Neuronal stem cell (in vitro differentiated cells): Measurements from ENCODE around the gene PTPN14.

ENCODE experiments used
- DNase-seq: peaks from one replicate; pipeline ENCODE4 v3.0.0-alpha.2; 2013; ENCODE audit warnings: low spot score
- H2AFZ ChIP-seq: one replicate; pipeline ENCODE4 v1.6.1; 2013; ENCODE audit warnings: mild to moderate bottlenecking, low read length, inconsistent platforms
- H2AK5ac ChIP-seq: 2 replicates; pipeline ENCODE4 v1.6.1; 2013; ENCODE audit warnings: low read depth, mild to moderate bottlenecking, inconsistent platforms, low read length, moderate library complexity, mixed read lengths
- H2BK120ac ChIP-seq: 2 replicates; pipeline ENCODE4 v1.6.1; 2013; ENCODE audit warnings: low read depth, mild to moderate bottlenecking, inconsistent platforms, low read length, moderate library complexity, mixed read lengths
- H2BK12ac ChIP-seq: one replicate; pipeline ENCODE4 v1.6.1; 2013; ENCODE audit warnings: low read length, inconsistent platforms
- H2BK15ac ChIP-seq: 2 replicates; pipeline ENCODE4 v1.6.1; 2013; ENCODE audit warnings: mild to moderate bottlenecking, low read length, inconsistent platforms, mixed read lengths
- H2BK5ac ChIP-seq: one replicate; pipeline ENCODE4 v1.6.1; 2013; ENCODE audit warnings: inconsistent platforms, mild to moderate bottlenecking, low read length, moderate library complexity
- H3K14ac ChIP-seq: one replicate; pipeline ENCODE4 v1.6.1; 2013; ENCODE audit warnings: low read length, inconsistent platforms
- H3K18ac ChIP-seq: 2 replicates; pipeline ENCODE4 v1.6.1; 2013; ENCODE audit warnings: low read length, inconsistent platforms
- H3K23ac ChIP-seq: 2 replicates; pipeline ENCODE4 v1.6.1; 2013; ENCODE audit warnings: low read depth, mild to moderate bottlenecking, mixed read lengths, low read length, inconsistent platforms; ENCODE audit not compliant: poor library complexity
- H3K27ac ChIP-seq: replicated peaks from 3 replicates; pipeline ENCODE4 v1.5.1; 2013; ENCODE audit warnings: low read length, inconsistent platforms
- H3K27me3 ChIP-seq, 3 experiments: 2 replicates each; pipeline ENCODE4 v1.6.1; 2013; ENCODE audit warnings: low read length in 3 of 3, mild to moderate bottlenecking in 2 of 3, inconsistent platforms in 1 of 3, low read depth in 1 of 3, mixed read lengths in 1 of 3, moderate library complexity in 1 of 3; ENCODE audit not compliant: control insufficient read depth in 3 of 3, insufficient read depth in 3 of 3
- H3K36me3 ChIP-seq, 2 donors: replicated peaks in 1 of 2; 2 replicates each; pipeline ENCODE4 v1.6.1; 2013; ENCODE audit warnings: low read length in 2 of 2; ENCODE audit not compliant: control insufficient read depth in 2 of 2, insufficient read depth in 2 of 2
- H3K4ac ChIP-seq: 2 replicates; pipeline ENCODE4 v1.6.1; 2013; ENCODE audit warnings: inconsistent platforms, mild to moderate bottlenecking, low read length, moderate library complexity
- H3K4me1 ChIP-seq, 2 donors: 1 replicate in 1 of 2; 2 replicates in 1 of 2; pipeline ENCODE4 v1.6.1; 2013; ENCODE audit warnings: low read length in 2 of 2, low read depth in 1 of 2; ENCODE audit not compliant: control insufficient read depth in 2 of 2, insufficient read depth in 1 of 2
- H3K4me2 ChIP-seq: one replicate; pipeline ENCODE4 v1.6.1; 2013; ENCODE audit warnings: mild to moderate bottlenecking, low read length, inconsistent platforms; ENCODE audit not compliant: insufficient read depth, poor library complexity, severe bottlenecking
- H3K4me3 ChIP-seq, 2 donors: 2 replicates each; pipeline ENCODE4 v1.5.1; 2013; ENCODE audit warnings: low read length in 2 of 2, mild to moderate bottlenecking in 2 of 2, inconsistent platforms in 1 of 2, moderate library complexity in 1 of 2
- H3K79me1 ChIP-seq: one replicate; pipeline ENCODE4 v1.6.1; 2013; ENCODE audit warnings: low read depth, mild to moderate bottlenecking, inconsistent platforms, low read length, moderate library complexity
- H3K9ac ChIP-seq: one replicate; pipeline ENCODE4 v1.6.1; 2013; ENCODE audit warnings: mild to moderate bottlenecking, low read depth, low read length, inconsistent platforms; ENCODE audit not compliant: poor library complexity
- H3K9me3 ChIP-seq, 2 donors: replicated peaks in 1 of 2; 2 replicates each; pipeline versions ENCODE3 to v1.6.1; 2013; ENCODE audit warnings: low read length in 2 of 2, mild to moderate bottlenecking in 2 of 2, inconsistent platforms in 1 of 2, low read depth in 1 of 2, mixed read lengths in 1 of 2, moderate library complexity in 1 of 2; ENCODE audit not compliant: control insufficient read depth in 2 of 2, insufficient read depth in 1 of 2
- H4K8ac ChIP-seq: one replicate; pipeline ENCODE4 v1.6.1; 2013; ENCODE audit warnings: low read depth, mild to moderate bottlenecking, inconsistent platforms, low read length, moderate library complexity
- H4K91ac ChIP-seq: one replicate; pipeline ENCODE4 v1.6.1; 2013; ENCODE audit warnings: low read length, low read depth, mild to moderate bottlenecking, inconsistent platforms; ENCODE audit not compliant: poor library complexity
- WGBS, 2 donors: extraction: QIAGEN DNeasy Blood & Tissue Kit; methylation state at CpG; one replicate each; pipeline ENCODE4 v1.1.7; 2013; ENCODE audit warnings: missing lambda C conversion rate in 2 of 2, mixed read lengths in 1 of 2; ENCODE audit not compliant: insufficient read length in 2 of 2, insufficient replicate concordance in 1 of 2; ENCODE audit errors: extremely low coverage in 2 of 2; 5-methylcytosine and 5-hydroxymethylcytosine counted together

PTPN14 gene

DNA sequence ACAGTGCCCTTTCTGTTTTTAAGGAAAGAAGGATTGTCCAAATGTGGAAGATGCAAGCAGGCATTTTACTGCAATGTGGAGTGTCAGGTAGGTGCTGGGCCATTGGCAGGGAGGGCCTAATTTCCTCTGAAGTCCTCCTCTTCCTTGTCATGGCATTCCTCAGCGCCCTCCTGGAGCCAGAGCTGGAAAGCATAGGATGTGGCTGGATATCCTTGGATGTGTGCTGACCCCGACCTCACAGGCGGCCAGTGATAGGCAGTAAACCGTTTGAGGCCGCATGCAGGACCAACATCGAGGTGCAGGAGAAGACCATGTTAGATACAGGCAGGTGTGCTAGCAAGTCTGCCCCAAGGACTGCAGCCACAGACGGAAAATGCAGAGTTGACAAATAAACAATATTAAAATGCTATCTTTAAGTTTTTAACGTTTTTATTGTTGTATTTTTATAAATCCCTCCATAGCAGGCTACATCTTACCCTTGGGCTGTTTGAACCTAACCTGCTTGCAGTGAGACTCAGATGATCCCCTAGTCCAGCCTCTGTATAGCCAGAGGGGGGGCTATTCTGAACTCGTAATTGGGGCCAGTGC lies 246.1 kb downstream of the PTPN14 start:
- Histone ChIP-seq H3K4ac (no peak overlapping the region), H2BK120ac (no peak overlapping the region), H2AK5ac (no peak overlapping the region), H3K27me3 (no peaks in the 10 kb centered on the region), H3K14ac (no peak overlapping the region), H3K27ac (no peak overlapping the region), H3K36me3 (no peaks in the 10 kb centered on the region), H3K4me2 (no peak overlapping the region), H2BK5ac (no peak overlapping the region), H2BK15ac (no peak overlapping the region), H3K4me3 (no peak overlapping the region), H3K9ac (no peak overlapping the region), H2BK12ac (no peak overlapping the region), H2AFZ (no peak overlapping the region), H3K18ac (no peak overlapping the region), H4K91ac (no peak overlapping the region), H3K23ac (no peak overlapping the region), H4K8ac (no peak overlapping the region), H3K4me1 (peaks cover 0 to 3% of the 10 kb centered on the region in 2 donors), H3K9me3 (no peaks in the 10 kb centered on the region), H3K79me1 (no peaks in the 10 kb centered on the region)
- DNase-seq: no peak
- no CpG with 5 or more reads among the region's 9 CpGs for WGBS, 2 donors

DNA sequence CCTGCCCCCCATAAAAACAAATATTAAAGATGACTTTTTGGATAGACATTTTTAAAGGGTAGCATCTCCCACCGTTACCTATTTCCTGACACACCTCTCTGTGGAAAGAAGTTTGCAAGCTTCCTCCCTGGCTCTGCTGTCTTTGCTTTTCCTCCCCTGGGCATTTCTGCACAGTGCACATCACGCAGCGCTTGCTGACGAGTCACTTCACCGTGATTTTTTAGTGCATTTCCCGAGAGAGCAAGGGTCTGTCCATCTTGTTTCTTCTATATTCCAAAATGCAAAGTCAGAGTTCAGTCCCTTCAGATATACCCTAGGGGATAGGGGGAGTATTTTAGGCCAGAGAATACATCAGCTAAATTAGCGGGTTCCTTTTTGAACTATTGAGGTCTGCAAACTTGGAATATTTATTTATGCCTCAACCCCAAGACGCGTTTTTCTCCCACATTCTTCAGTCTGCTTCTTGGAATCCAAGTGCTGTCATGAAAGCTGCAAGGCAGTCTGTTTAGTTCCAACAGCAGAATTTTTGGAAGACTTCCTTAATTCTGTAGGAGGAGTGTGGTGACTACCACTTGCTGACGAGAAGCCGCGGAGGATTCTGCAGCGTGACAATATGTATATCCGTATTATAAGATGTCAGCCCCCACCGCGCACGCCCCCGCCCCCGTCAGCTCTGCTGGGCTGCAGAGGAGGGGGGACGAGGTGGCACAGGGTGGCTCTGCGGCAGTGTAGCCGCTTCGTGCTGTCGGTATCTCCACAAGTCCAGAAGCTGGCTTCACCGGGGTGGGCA lies 248.1 kb downstream of the PTPN14 start:
- H2AK5ac ChIP-seq: no peak overlapping the region
- no peak overlapping the region for H3K4me3 ChIP-seq
- H3K4ac ChIP-seq: no peak overlapping the region
- H3K23ac ChIP-seq: no peak overlapping the region
- H3K4me1 ChIP-seq: no peaks in the 10 kb centered on the region
- H3K36me3 ChIP-seq: no peaks in the 10 kb centered on the region
- no peak overlapping the region for H2AFZ ChIP-seq
- no peak for DNase-seq
- H3K9me3 ChIP-seq: no peaks in the 10 kb centered on the region
- no peak overlapping the region for H3K27ac ChIP-seq
- no peak overlapping the region for H4K8ac ChIP-seq
- no peak overlapping the region for H2BK5ac ChIP-seq
- no peaks in the 10 kb centered on the region for H3K79me1 ChIP-seq
- no CpG with 5 or more reads among the region's 25 CpGs for WGBS, 2 donors
- H2BK15ac ChIP-seq: no peak overlapping the region
- H3K4me2 ChIP-seq: no peak overlapping the region
- H3K27me3 ChIP-seq: no peaks in the 10 kb centered on the region
- H3K14ac ChIP-seq: no peak overlapping the region
- H2BK120ac ChIP-seq: no peak overlapping the region
- no peak overlapping the region for H2BK12ac ChIP-seq
- H3K9ac ChIP-seq: no peak overlapping the region
- no peak overlapping the region for H4K91ac ChIP-seq
- peak overlapping the region; percentile 54 for H3K18ac ChIP-seq

DNA sequence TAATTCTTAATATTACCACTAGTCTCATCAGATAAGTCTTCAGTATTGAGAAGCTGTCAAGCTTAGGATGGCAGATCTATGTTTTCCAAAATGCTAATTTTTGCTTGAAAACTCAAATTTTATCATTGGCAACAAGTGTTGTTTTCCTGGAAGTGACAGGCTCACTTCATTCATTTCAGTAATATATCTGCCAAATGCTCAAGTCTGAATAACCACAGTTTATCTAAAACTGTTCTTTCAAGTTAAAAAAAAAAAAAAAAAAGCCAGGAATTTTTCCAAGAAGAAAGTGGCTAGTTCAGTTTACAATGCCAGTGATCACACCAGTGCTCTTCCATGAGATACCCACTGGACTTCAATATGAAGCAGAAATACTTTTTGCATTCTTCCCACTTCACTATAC lies 249.9 kb downstream of the PTPN14 start:
- H3K18ac ChIP-seq: no peak overlapping the region
- no peak overlapping the region for H2AK5ac ChIP-seq
- H3K36me3 ChIP-seq: no peaks in the 10 kb centered on the region
- no peak overlapping the region for H4K91ac ChIP-seq
- H3K4me2 ChIP-seq: no peak overlapping the region
- no peak overlapping the region for H2BK12ac ChIP-seq
- no peak overlapping the region for H3K9ac ChIP-seq
- H2AFZ ChIP-seq: no peak overlapping the region
- H3K23ac ChIP-seq: no peak overlapping the region
- H2BK5ac ChIP-seq: no peak overlapping the region
- DNase-seq: no peak
- no peaks in the 10 kb centered on the region for H3K79me1 ChIP-seq
- H3K27me3 ChIP-seq: no peaks in the 10 kb centered on the region
- H3K4me3 ChIP-seq: no peak overlapping the region
- H3K4me1 ChIP-seq: peaks cover 0 to 5% of the 10 kb centered on the region in 2 donors
- no peak overlapping the region for H4K8ac ChIP-seq
- no peaks in the 10 kb centered on the region for H3K9me3 ChIP-seq
- H3K4ac ChIP-seq: no peak overlapping the region
- no peak overlapping the region for H2BK120ac ChIP-seq
- no peak overlapping the region for H3K14ac ChIP-seq
- no peak overlapping the region for H2BK15ac ChIP-seq
- H3K27ac ChIP-seq: no peak overlapping the region

DNA sequence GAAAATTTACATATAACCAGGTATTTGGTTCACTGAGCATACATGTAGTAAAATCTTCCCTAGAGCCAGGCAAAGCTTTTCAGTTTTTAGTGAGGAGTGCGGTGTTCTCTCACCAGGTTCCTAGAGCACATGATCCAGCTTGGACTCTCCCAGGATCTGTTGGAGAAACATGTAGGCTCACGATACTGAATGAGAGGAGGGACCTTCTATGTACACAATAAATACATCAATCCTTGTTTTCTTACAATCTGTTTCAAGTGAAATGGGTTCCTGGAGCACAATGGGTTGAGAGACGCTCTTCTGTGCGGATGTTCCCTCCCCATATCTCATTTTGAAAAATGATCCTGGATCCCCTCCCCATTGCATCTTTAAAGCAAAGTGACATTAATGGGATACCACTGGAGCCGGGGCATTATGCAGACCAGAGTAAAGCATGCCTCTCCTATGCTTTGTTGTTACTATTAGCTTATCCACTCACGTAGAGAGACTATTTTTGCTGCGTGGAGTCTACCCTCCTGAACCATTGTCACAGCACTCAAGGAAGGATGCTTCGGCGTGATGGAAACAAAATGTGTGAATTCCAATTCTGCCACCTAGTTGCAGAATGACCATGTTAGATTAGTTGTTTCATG lies 251.1 kb downstream of the PTPN14 start:
- H3K14ac ChIP-seq: no peak overlapping the region
- H3K27me3 ChIP-seq: no peaks in the 10 kb centered on the region
- no peak overlapping the region for H3K4ac ChIP-seq
- no peak overlapping the region for H2BK12ac ChIP-seq
- no peak overlapping the region for H3K4me2 ChIP-seq
- H4K91ac ChIP-seq: no peak overlapping the region
- H2AK5ac ChIP-seq: no peak overlapping the region
- H3K36me3 ChIP-seq: no peaks in the 10 kb centered on the region
- no peak overlapping the region for H3K18ac ChIP-seq
- no peaks in the 10 kb centered on the region for H3K79me1 ChIP-seq
- H2BK120ac ChIP-seq: no peak overlapping the region
- H2AFZ ChIP-seq: no peak overlapping the region
- no peak overlapping the region for H3K27ac ChIP-seq
- no peak overlapping the region for H4K8ac ChIP-seq
- no peak overlapping the region for H3K9ac ChIP-seq
- WGBS, 2 donors: no CpG with 5 or more reads among the region's 9 CpGs
- H2BK5ac ChIP-seq: no peak overlapping the region
- no peaks in the 10 kb centered on the region for H3K9me3 ChIP-seq
- no peak overlapping the region for H3K4me3 ChIP-seq
- H2BK15ac ChIP-seq: no peak overlapping the region
- H3K4me1 ChIP-seq: peaks cover 7 to 16% of the 10 kb centered on the region in 2 donors
- DNase-seq: no peak
- H3K23ac ChIP-seq: no peak overlapping the region
